GM18505 (cell line): Measurements from ENCODE around the gene TAF6L.
"Not testable (repeated sequence)": the region's sequence is repeated elsewhere in the genome, so short reads cannot be mapped to it uniquely, and the experiment has no call there.

Experiments used
- ATAC-seq: cut with Tn5 transposase; IDR thresholded peaks from one replicate; pipeline ENCODE4 v1.9.1; 2021; ENCODE audit not compliant: unreplicated experiment
- POLR2A ChIP-seq: IDR thresholded peaks from 4 replicates; pipeline ENCODE4 v1.6.1; 2011; ENCODE audit warnings: borderline replicate concordance; ENCODE audit not compliant: insufficient read depth, insufficient read length; ENCODE audit errors: extremely low read depth

Gene TAF6L

GRCh38 chr11:62805076-62805892 is 34.1 kb downstream of the TAF6L start, which contains the start of gene NXF1:
TSS of gene NXF1 (minus strand) at chr11:62805440. CDS start at chr11:62805356, 84 bp downstream.
- ATAC-seq, result peak; percentile 83
- peak; percentile 100 for TF ChIP-seq POLR2A

GRCh38 chr11:62805961-62806441 is 34.8 kb downstream of the TAF6L start:
- no peak for ATAC-seq
- TF ChIP-seq POLR2A, result no peak

- no peak for TF ChIP-seq POLR2A
- ATAC-seq, result no peak
Measured at GRCh38 chr11:62806611-62807121, 35.5 kb downstream of the TAF6L start.

DNA sequence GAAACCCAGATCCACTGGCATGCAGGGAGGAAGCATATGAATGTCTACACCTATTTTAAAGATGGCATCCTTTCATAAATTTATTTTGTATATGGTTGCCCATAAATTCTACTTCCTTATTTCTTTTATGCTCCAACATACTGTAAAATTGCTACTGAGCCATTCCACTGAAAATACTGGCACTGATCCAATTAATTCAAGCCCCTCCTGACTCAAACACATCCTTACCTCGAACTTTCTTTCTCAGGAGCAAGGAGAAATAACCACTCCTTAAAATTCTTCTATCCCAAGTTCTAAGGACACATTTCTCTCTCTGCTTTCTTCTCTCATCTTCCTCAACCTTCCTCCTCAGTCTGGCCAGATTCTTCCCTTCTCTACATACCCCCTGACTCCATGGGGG is 39.6 kb downstream of the TAF6L start:
- TF ChIP-seq POLR2A, result no peak

DNA sequence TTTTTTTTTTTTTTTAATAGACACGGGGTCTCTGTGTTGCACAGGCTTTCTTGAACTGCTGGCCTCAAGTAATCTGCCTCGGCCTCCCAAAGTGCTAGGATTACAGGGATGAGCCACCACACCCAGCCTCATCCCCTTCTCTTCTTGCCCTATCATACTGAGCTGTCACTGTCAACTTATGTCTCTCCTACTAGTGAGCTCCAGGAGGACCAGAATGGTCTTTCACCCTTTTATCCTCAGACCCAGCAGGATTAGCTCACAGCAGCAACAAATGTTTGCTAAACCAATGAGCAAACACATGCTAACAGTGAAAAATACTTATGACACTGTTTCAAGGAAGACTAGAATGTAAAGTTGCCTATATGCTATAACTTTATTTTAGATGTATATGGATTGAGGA is 40.5 kb downstream of the TAF6L start:
- no peak for ATAC-seq
- no peak for TF ChIP-seq POLR2A

More for the DNA sequence above, 39.6 kb downstream of the TAF6L start:
- ATAC-seq, result no peak

GRCh38 chr11:62816557-62816956 is 45.4 kb downstream of the TAF6L start:
- no peak for TF ChIP-seq POLR2A
- no peak for ATAC-seq

GRCh38 chr11:62817129-62817528 is 45.9 kb downstream of the TAF6L start:
- ATAC-seq, result no peak
- TF ChIP-seq POLR2A, result no peak

GRCh38 chr11:62823677-62824076 is 52.5 kb downstream of the TAF6L start:
- no peak for ATAC-seq
- TF ChIP-seq POLR2A, result no peak

GRCh38 chr11:62828130-62828529 is 56.9 kb downstream of the TAF6L start:
- not testable (repeated sequence) for ATAC-seq

DNA sequence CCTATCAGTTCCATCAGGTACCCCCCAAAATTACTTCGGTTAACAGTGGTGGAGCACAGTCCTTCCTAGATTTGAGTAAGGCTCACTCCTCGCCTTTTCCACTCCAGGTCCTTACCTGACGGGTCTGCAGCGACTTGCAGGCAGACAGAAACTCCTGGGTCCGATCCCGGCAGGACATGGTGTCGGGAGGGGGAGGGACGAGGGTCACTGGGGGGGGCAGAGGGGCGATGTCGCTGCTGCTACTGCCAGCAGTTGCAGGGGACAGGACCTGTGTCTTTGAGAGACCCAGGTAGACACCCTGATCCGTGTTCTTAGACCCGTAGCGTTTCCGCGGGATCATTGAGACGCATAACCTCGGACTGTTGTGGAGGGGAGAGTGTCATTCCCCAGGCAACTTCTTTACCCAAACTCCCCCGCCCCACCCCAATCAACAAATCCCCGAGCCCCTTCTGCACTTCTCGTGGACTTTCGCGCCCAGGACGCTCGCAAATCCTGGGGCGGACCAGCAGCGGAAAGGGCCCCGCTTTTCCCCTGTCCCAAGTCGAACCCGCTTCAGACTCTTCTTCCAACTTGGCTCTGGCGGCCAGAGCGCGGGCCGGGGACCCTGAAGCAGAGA is 59.8 kb downstream of the TAF6L start:
- no peak for TF ChIP-seq POLR2A
- peak; percentile 6 for ATAC-seq

DNA sequence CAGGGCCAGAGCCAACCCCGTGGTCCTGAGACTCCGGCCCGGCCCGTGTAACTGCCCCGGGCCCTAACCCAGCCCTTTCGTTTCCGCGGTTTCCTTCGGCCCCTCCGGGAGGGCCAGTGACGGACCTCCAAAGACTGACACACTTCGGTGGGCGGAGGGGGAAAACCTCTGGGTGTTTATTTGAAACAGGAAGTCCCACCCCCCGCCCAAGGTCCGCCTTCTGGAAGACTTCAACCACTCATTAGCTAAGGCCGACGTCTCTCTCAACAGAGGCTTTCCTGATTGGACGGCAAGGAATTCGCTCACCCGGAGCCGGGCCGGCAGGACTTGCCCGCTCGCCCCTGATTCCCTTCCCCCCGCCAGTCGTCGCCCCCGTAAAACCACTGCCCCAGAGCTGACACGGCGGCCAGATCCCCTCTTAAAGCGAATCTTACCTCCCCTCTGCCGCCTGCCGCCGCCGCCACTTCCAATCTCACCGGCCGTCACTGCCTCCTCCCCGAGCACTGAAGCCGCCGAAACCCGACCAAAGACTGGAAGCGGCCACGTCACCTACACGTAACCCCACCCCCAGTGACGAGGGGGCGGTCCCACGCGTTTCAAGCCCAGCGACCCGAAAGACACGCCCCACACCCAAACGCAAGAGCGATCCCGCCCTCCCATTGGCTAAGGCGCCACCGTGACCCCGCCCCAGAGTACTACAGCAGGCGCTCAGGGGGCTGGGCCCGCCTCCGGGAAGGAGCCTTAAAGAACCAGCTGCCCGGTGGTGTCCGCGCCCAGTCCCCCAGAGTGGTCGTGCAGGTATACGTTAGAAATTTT is 60.5 kb downstream of the TAF6L start, which contains the start of gene STX5:
TSS of gene STX5 (minus strand) at position 532 of the 816 bp plus-strand sequence. CDS start 808 bp downstream, outside the sequence.
- peak; percentile 81 for TF ChIP-seq POLR2A
- ATAC-seq, result peak; percentile 83

DNA sequence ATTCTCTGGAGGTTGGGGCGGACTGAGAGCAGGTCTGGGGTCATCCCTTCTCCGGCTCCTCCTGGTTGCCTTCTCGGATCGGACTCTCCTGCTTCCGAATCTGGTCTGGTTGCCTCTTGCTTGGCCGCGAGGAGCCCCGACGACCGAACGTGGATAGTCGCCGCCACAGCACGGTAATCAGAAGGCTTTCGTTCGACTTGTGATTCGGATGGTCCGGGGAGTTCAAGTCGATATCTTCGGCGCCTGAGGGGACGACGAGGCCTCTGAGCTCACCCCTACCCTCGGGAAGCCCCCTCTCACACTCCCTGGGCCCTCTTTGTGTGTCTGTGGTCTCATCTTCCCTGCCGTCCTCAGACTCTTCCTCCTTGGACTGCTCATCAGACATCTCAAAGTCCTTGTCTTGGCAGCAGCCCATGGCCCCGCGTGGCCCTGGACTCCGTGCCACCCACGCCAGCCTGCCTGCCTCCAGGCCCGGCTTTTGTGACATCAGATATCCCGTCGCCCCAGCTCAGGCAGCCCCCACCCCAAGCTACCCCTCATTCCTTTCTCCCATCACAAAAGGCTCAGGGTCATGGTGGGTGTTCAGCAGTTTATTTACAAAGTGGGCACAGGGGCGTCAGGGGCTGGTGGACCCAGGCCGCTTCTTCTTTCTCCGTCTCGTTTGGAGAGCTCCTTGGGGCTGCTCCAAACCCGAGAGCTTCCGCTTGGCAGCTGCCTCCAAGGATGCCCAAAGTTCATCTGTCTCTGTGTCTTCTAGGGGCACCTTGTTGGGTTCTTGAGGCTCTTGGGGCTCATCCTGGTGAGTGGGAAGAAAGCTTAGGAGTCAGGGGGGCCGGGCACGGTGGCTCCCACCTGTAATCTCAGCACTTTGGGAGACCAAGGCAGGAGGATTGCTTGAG is 61.4 kb downstream of the TAF6L start, which contains the start of gene TEX54:
TSS of gene TEX54 (minus strand) at position 506 of the 899 bp plus-strand sequence.
- ATAC-seq, result peak; percentile 22
- no peak for TF ChIP-seq POLR2A

GRCh38 chr11:62835336-62835735 is 64.1 kb downstream of the TAF6L start:
- no peak for TF ChIP-seq POLR2A
- no peak for ATAC-seq
